Measurements from ENCODE around the gene TMEM151B.

DNA sequence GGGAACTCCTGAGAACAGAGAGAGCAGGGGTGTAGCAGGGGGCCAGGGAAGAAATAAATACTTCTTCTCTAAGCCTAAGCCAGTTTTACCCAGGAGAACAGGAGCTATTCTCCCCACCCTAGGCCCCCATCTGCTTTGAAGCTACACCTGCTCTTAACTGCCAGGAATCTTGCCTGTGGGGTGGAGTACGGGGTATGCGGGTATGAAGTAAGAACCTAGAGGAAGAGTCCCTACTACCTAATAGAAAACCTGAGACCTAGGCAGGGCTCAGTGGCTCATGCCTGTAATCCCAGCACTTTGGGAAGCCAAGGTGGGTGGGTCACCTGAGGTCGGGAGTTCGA is 45.3 kb upstream of the TMEM151B start:
- TF ChIP-seq USF1 (IDR thresholded peaks at IDR 0.05) (no peak), YY1 (IDR thresholded peaks at IDR 0.05; ENCODE audit: low read depth) (no peak), TAF1 (IDR thresholded peaks at IDR 0.05; ENCODE audit: low read depth) (no peak), EGR1 (IDR thresholded peaks at IDR 0.05) (no peak), RAD21 (IDR thresholded peaks at IDR 0.05; ENCODE audit: low read depth) (no peak), CEBPB (IDR thresholded peaks at IDR 0.05) (no peak), CREB1 (IDR thresholded peaks at IDR 0.05; ENCODE audit: low read depth) (no peak), FOXM1 (IDR thresholded peaks at IDR 0.05; ENCODE audit: borderline replicate concordance, low read depth) (no peak), EP300 (IDR thresholded peaks at IDR 0.05; ENCODE audit: borderline replicate concordance) (no peak), TEAD4 (IDR thresholded peaks at IDR 0.05) (no peak), NFIC (IDR thresholded peaks at IDR 0.05) (no peak), ZBTB7A (IDR thresholded peaks at IDR 0.05; ENCODE audit: low read depth) (no peak)
- TF ChIP-seq, protein P1, sequence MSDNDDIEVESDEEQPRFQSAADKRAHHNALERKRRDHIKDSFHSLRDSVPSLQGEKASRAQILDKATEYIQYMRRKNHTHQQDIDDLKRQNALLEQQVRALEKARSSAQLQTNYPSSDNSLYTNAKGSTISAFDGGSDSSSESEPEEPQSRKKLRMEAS (IDR thresholded peaks at IDR 0.05), result no peak
- TF ChIP-seq, protein P2, sequence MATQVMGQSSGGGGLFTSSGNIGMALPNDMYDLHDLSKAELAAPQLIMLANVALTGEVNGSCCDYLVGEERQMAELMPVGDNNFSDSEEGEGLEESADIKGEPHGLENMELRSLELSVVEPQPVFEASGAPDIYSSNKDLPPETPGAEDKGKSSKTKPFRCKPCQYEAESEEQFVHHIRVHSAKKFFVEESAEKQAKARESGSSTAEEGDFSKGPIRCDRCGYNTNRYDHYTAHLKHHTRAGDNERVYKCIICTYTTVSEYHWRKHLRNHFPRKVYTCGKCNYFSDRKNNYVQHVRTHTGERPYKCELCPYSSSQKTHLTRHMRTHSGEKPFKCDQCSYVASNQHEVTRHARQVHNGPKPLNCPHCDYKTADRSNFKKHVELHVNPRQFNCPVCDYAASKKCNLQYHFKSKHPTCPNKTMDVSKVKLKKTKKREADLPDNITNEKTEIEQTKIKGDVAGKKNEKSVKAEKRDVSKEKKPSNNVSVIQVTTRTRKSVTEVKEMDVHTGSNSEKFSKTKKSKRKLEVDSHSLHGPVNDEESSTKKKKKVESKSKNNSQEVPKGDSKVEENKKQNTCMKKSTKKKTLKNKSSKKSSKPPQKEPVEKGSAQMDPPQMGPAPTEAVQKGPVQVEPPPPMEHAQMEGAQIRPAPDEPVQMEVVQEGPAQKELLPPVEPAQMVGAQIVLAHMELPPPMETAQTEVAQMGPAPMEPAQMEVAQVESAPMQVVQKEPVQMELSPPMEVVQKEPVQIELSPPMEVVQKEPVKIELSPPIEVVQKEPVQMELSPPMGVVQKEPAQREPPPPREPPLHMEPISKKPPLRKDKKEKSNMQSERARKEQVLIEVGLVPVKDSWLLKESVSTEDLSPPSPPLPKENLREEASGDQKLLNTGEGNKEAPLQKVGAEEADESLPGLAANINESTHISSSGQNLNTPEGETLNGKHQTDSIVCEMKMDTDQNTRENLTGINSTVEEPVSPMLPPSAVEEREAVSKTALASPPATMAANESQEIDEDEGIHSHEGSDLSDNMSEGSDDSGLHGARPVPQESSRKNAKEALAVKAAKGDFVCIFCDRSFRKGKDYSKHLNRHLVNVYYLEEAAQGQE (IDR thresholded peaks at IDR 0.05; ENCODE audit: low read depth), result no peak
